GM18951 (cell line): ENCODE data around the gene SYNGR1.
A peak's percentile ranks its signal among the peaks of the same experiment; 100 is the strongest.

Source experiments
- POLR2A ChIP-seq: IDR thresholded peaks from 4 replicates; pipeline ENCODE4 v1.6.1; 2011; ENCODE audit warnings: mild to moderate bottlenecking; ENCODE audit not compliant: insufficient read length, insufficient read depth; ENCODE audit errors: extremely low read depth
- in situ Hi-C: fragments of 300-500 bp; cut with MboI; formaldehyde crosslinking; loops from one replicate; pipeline ENCODE4 v1.12.0; 2022; ENCODE audit warnings: low sequenced_read_pairs, mixed read lengths, inconsistent platforms; ENCODE audit not compliant: unreplicated experiment

Gene SYNGR1

DNA sequence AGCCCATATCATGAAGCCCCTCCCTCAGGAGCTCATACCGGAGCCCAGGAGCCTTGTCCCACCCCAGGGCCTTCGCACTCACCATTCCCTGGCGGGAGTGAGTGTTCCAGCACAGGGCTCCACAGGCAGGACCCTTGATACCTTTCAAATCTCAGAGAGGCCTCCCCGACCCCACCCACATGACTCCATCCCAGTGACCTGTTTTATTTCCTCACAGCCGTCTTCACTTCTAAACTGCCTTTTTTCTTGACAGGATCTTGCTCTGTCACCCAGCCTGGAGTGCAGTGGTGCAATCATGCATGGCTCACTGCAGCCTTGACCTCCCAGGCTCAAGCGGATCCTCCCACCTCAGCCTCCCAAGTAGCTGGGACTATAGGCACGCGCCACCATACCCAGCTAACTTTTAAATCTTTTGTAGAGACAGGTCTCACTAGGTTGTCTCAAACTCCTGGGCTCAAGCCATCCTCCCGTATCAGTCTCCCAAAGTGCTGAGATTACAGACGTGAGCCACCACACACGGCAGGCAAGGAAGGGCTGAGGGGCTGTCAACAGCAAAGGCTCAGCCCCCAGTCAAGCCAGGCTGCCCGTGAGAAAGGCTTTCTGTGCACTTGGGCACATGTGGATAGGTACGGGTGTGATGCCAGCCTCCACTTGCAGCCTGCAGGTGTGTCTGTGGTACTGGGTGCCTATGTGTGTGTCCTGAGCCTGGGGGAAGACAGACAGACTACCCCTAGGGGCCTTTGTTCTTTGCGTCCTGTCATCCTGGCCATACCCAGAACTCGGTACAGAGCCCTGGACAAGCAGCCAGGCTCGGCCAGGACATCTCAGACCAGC, 39.7 kb upstream of the SYNGR1 start:
- no peak for TF ChIP-seq POLR2A
- in situ Hi-C loops, result loop anchor here (25.0 kb wide), 1 partner anchor 298 kb away; the partner anchor contains the start of genes APOBEC3C and APOBEC3D

DNA sequence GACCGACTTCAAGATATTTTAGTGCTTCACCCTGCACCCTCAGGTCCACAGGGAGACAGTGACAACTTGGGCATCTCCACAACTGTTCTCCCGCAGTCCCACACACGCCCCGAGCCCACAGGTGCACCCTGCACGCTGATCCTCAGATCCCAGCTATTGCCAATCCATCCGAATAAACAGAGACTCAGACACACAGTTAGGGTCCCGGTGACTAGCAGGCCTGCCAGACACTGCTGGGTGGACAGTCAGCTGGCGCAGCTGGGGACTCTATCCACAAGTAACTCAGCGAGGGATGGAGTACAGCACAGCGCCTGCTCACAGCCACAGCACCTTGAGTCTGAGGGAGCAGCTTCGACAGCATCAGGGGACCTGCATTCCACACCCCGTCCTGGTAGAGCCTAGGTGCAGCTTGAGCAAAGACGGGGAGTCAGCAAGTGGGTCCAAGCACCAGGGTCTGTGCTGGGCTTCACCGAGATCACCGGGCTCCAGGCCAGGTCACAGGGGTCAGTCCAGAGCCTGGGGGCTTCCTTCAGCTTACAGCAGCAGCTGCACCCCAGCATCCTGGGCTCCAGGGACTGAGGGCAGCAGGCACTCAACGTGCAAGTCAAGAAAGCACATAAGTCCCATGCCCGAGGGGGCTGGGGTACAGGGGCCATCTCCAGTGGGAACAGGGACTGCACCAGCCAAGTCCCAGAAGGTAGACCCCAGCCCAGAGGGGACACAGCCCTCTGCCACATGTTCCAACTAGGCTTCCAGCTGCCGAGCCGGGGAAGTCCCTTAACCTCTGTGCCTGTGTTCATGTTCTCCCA, 38.0 kb upstream of the SYNGR1 start:
- in situ Hi-C loops, result loop anchor here (25.0 kb wide), 1 partner anchor 299 kb away; the partner anchor contains the start of genes APOBEC3C and APOBEC3D
- TF ChIP-seq POLR2A, result peak; percentile 28

DNA sequence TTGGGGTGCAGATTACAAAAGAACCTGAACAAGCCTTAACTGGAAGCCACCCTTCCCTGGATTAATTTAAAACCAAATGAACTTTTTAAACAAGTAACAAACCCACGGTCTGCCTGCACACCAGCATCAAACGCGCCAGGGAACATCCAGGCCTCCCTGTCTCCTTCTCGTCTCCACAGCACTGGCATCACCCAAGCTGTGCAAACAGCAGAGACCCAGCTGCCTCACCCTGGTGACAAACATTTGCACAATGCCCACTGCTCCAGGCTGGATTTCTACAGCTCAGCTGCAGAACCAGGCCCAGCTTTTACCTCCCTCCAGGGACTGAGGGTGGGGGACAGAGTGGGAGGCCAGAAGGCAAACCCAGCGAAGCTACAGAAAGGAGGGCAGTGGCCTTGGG, 37.4 kb upstream of the SYNGR1 start:
- TF ChIP-seq POLR2A, result peak; percentile 5
- in situ Hi-C loops, result loop anchor here (25.0 kb wide), 1 partner anchor 300 kb away; the partner anchor contains the start of genes APOBEC3C and APOBEC3D

DNA sequence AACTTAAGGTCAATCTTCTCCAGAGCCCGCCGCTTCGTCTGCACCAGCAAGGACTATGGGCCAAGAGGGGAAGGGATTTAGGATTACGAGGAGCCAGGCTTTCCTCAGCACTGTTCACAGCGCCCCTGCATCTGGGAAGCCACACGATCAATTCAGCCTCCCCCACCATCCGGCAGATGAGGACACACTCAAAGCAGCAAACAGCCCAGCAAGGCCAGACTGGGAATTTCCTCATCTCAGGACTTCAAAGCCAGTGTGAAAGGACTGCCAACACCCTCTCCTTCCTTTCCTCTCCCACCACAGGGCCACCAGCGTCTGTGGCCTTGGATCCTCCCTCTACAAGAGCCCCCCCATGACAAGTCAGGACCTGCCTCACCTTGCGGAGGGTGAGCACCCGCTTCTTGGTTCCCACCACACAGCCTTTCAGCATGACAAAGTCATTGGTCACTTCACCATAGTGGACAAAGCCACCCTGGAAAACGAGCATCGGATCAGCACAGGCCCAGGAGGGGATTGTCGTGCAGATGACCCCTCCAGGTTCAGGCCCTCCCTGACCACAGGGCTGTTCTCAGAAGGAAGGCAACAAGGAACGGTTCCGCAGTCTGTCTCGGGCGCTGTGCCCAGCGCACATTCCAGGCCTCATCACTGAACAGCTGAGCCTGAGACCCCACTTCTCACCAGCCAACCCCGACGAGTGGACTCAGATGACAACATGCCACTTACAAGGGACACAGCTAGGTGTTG, 36.4 kb upstream of the SYNGR1 start:
- in situ Hi-C loops, result loop anchor here (25.0 kb wide), 1 partner anchor 301 kb away; the partner anchor contains the start of genes APOBEC3C and APOBEC3D
- TF ChIP-seq POLR2A, result peak; percentile 9

DNA sequence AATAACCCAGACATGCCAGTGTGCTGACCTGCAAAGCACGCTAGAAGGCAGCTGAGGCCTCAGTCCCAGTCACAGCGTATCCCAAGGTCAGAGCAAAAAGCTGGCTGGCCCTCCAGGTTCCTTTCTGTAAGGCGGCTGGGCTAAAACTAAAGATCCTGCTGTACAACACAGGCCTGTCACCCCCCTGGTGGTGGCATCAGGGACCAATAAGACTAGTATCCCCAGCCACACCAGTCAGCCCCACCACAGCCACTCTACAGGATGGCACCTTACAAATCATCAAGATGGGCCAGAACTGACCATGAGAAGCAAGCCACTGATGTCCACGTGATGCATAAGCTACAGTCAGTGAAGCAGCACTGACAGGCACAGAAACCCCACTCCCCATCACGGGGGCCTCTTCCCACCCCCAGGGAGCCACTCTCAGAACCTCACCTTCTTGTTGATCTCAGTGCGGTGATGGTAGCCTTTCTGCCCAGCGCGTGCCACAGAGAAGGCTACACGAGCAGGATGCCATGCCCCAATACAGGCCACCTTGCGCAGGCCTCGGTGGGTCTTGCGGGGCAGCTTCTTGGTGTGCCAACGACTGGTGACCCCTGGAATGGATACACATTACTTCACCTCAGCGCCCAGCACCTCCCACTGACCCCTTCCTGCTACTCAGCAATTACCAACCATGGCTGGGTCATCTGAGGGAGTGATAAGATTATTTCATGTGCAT, 35.4 kb upstream of the SYNGR1 start:
- TF ChIP-seq POLR2A, result no peak
- in situ Hi-C loops, result loop anchor here (25.0 kb wide), 1 partner anchor 302 kb away; the partner anchor contains the start of genes APOBEC3C and APOBEC3D

DNA sequence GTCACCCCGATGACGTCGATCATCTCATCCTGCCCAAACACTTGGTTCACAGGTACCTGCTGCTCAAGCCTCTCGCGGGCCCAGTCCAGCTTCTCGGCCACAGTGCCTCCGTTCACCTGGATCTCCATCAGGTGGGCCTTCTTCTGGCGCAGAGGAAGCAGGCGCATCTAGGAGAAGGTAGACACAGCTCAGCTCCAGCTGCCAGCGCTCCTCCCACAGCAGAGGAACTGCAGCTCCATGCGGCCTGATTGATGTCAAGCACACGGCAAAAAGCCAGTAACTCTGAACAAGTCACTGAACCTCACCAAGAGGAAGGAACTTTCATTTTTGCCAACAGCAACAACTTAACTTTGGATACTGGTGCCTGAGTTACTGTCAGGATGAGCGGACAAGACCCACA, 34.4 kb upstream of the SYNGR1 start:
- in situ Hi-C loops, result loop anchor here (25.0 kb wide), 1 partner anchor 303 kb away; the partner anchor contains the start of genes APOBEC3C and APOBEC3D
- no peak for TF ChIP-seq POLR2A

DNA sequence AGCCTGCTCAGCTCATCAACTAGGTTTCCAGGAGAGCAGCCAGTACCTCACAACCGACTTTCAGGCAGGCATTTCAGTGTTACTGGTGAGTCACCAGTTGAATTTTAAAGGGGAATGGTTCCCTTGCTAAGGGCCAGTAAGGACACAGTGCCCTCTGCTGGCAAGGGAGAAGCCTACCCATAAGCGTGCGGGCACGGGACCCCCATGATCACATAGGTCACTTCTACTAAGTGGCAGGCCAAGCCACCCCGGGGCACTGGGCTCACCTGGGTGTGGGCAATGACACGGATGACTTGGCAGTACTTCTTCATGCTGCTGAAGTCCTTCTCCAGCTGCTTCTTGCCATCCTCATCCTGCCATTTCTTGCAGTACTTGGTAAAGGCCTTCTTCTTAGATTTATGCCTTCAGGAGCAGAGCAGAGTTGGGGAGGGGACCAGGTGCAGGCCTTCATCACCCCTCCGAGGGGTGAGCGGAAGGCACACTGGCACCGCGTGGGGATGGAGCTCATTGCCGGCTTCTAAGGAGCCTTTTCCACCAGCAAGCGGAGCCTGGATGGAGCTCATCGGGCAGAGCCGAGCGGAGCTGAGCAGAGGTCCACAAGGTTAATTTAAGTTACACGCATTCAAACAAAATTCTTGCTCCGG, 33.2 kb upstream of the SYNGR1 start:
- TF ChIP-seq POLR2A, result no peak
- in situ Hi-C loops, result loop anchor here (25.0 kb wide), 1 partner anchor 304 kb away; the partner anchor contains the start of genes APOBEC3C and APOBEC3D

DNA sequence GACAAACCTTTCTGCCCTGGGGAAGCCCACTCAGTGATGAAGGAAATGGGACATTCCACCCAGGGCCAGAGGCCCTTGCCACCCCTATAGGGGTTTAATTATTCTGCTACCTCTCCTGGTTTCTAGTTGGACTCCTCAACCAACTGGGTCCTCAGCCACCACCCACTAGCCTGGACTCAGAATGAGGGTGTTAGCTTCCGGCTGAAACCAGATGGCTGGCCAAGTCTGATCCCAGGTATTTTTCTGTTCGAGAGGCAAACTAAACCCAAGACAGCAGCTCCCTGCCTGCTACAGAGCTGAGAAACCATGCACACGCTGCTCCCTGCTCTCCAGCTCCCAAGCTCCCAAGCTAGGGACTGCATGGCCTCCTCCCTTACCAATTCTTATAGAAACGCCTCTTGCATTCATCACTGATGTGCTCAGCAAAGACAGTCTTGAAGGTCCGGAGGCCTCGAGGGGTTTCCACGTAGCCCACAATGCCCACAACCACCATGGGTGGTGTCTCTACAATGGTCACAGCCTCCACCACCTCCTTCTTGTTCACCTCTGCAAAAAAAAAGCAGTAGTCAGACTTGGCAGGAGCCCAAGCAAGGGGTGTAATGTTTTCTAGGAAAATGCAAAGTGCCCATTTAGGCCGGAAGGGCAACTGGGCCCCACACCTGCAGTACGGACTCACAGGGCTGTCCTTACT, 32.6 kb upstream of the SYNGR1 start:
- peak; percentile 4 for TF ChIP-seq POLR2A
- in situ Hi-C loops, result loop anchor here (25.0 kb wide), 1 partner anchor 305 kb away; the partner anchor contains the start of genes APOBEC3C and APOBEC3D

DNA sequence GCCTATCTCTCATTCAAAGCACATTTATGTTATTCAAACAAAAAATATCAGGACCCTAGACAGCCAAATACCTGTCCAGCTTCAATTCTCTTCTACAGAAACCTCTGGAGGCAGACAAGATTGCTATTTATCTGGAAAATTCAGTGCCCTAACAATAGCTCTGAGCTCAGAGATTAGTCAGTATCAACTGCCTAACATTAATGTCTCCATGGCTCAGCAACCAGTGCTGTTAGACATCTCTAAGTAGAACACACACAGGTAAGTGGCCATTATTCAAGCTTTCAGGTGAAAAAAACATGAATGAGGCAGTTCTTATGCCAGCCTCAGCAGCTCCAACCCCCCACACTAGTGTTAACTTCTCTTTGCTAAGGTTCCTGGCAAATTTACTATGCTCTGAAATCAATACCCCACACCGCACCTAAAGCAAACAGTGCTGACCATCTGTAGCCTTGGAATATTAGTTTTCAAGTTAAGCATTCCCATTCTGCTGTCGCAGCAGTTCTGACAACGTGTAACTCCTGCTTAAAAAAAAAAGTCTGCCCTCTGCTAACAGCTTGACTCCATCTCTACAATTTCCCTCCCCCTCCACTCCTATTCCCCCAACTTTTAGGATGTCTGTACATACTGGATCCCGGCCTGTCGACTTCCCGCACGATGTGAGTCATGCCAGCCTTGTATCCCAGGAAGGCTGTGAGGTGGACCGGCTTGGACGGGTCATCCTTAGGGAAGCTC, 31.9 kb upstream of the SYNGR1 start:
- peak; percentile 14 for TF ChIP-seq POLR2A
- in situ Hi-C loops, result loop anchor here (25.0 kb wide), 1 partner anchor 306 kb away; the partner anchor contains the start of genes APOBEC3C and APOBEC3D
